ENCODE measurements around the gene FAM241A.

Gene FAM241A

GRCh38 chr4:112214390-112215264 is 69.4 kb downstream of the FAM241A start:
- TF ChIP-seq, protein P1, sequence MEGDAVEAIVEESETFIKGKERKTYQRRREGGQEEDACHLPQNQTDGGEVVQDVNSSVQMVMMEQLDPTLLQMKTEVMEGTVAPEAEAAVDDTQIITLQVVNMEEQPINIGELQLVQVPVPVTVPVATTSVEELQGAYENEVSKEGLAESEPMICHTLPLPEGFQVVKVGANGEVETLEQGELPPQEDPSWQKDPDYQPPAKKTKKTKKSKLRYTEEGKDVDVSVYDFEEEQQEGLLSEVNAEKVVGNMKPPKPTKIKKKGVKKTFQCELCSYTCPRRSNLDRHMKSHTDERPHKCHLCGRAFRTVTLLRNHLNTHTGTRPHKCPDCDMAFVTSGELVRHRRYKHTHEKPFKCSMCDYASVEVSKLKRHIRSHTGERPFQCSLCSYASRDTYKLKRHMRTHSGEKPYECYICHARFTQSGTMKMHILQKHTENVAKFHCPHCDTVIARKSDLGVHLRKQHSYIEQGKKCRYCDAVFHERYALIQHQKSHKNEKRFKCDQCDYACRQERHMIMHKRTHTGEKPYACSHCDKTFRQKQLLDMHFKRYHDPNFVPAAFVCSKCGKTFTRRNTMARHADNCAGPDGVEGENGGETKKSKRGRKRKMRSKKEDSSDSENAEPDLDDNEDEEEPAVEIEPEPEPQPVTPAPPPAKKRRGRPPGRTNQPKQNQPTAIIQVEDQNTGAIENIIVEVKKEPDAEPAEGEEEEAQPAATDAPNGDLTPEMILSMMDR (IDR thresholded peaks at IDR 0.05) = peak; percentile 55

- TF ChIP-seq, protein P1 (IDR thresholded peaks at IDR 0.05) = no peak
Measured at GRCh38 chr4:112219826-112220366, 74.6 kb downstream of the FAM241A start.

DNA sequence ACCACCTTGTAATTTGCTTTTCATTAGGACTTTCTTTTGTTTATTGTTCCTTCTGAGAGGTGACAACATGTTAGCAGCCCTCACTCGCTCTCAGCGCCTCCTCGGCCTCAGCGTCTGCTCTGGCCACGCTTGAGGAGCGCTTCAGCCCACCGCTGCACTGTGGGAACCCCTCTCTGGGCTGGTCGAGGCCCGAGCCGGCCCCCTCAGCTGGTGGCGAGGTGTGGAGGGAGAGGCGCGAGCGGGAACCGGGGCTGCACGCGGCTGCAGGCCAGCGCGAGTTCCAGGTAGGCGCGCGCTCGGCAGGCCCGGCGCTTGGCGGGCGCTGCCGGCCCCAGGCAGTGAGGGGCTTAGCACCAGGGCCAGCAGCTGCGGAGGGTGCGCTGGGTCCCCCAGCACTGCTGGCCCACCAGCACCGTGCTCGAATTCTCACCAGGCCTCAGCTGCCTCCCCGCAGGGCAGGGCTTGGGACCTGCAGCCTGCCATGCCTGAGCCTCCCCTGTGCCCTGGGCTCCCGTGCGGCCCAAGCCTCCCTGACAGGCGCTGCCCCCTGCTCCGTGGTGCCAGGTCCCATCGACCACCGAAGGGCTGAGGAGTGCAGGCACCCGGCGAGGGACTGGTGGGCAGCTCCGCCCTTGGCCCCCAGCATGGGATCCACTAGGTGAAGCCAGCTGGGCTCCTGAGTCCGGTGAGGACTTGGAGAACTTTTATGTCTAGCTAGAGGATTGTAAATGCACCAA is 77.1 kb downstream of the FAM241A start:
- TF ChIP-seq, protein P1 (IDR thresholded peaks at IDR 0.05) = no peak

GRCh38 chr4:112225157-112225556 is 79.9 kb downstream of the FAM241A start:
- TF ChIP-seq, protein P1 (IDR thresholded peaks at IDR 0.05) = no peak

GRCh38 chr4:112230879-112231778 is 85.9 kb downstream of the FAM241A start:
- TF ChIP-seq, protein P1 (IDR thresholded peaks at IDR 0.05) = no peak

- TF ChIP-seq, protein P1 (IDR thresholded peaks at IDR 0.05) = 0 out of 2 replicates have a peak, but pooled peaks have one; percentile 16
Measured at GRCh38 chr4:112231779-112232713, 86.8 kb downstream of the FAM241A start, which contains the start of gene AP1AR. Gene AP1AR (plus strand): TSS chr4:112231787. CDS start chr4:112232092, 305 bp downstream.

Data from LNCAP (cell line).